NCI-H1092 treated with DMSO at 0.1 percent for 48 hours (cell line): ENCODE results near the gene C1QTNF6.

Experiments
- DNase-seq: peaks from one replicate; lab custom pipeline; 2025; lab: John Stamatoyannopoulos, UW

C1QTNF6 gene

DNA sequence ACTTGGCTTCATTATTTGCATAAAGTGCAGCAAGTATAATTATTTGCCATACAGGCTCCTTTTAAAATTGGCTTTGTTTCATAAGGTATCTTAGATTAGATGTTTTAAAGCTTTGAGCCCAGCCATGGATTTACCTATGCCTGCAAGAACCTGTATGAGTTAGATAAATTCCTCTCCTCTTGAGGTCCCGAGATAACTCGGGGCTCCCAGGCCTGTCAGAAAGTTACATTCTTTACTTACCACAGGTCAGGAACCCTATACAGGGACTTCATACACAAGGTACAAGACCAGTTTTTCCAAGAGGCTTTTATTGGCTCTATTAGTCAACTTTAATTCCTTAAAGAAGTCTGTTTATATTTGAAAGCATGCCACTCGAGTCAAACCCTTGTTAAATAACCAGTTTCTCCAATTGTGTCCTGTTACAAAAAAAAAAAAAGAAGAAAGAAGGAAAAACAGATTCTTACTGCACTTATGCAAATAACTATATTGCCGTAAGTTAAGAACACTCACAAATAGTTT lies 2.3 kb upstream of the C1QTNF6 start:
- DNase-seq, result no peak

DNA sequence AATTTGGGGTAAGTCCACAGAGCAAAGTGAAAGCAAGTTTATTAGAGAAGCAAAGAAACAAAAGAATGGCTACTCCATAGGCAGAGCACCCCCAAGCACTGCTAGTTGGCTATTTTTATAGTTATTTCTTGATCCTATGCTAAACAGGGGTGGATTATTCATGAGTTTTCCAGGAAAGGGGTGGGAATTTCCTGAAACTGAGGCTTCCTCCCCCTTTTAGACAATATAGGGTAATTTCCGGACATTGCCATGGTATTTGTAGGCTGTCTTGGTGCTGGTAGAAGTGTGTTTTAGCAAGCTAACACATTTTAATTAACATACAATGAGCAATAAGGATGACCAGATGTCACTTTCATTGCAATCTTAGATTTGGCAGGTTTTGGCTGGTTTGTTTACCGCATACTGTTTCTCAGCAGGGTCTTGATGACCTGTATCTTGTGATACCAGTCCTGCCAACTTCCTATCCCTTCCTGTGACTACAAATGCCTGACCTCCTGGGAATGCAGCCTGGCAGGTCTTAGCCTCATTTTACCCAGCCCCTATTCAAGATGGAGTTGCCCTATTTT lies 937 bp upstream of the C1QTNF6 start:
- no peak for DNase-seq

DNA sequence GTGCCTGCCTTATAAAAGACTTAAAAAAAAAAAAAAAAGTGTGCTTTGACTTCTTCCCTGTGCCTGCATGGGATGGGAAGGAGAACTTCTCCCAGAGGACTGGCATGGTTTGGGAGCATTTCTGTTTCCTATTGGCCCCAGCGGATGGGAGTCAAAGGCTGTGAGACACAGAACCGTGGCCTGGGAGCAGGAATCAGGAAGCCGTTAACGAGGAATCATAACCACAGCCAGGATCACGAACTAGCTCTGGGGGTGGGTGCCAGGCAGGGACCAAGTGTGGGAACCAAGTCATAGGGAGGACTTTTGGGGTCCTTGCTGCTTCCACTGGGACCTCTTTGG lies 526 bp downstream of the C1QTNF6 start:
- DNase-seq, result no peak

DNA sequence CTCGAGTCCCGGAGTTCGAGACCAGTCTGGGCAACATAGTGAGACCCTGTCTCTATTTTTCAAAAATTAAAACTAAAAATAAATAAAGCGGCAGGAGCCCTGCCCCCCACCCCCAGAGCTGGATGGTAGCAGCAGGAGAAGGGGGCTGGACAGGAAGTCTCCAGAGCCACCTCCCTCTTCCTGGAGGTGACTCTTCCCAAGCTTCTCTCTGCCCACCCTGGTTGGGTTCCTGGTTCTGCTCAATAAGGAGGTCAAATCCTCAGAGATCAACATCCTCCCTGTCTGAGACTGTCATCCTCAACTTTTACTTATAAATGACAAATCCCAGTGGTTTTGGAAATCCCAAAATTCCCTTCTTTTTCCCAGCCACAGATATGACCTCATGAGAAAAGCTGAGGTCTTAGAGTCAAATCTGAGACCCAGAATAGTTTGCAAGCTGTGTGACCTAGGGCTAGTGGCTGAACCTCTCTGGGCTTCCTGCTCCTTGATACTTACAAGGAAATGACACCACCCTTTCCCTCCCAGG lies 987 bp downstream of the C1QTNF6 start:
- no peak for DNase-seq

DNA sequence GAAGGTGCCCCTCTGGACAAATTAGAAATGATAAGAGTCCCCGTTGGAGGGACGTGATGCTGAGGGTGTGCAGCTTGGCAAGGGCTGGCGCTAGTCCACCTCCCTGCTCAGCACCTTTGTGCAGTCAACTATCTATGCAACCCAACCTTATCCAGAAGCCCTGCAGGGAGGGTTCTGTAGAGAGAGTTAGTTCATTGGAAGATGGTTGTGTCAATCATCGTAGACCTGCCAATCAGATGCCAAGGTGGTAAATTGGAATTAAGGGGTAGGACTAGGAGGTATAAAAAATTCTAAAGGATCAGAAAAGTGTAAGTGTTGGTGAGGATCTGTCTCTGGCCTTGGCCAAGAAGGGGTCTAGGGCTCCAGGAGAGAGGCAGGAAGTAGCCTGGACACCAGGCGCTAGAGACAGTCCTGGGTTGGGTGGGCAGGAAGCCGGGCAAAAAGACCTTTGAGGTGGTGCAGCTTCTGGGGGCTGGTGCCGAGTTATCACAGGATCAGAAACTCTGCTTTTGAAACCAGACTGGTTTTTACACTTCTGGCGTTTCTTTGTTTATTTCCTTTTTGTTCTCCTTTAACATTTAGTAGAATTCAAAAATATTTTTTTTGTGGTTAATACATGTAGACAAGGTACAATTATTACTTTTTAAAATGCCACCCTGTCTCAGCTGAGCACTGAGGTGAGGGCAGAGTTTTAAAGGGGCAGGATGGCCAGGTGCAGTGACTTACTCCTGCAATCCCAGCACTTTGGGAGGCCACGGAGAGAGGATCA lies 1.6 kb downstream of the C1QTNF6 start:
- DNase-seq, result no peak

DNA sequence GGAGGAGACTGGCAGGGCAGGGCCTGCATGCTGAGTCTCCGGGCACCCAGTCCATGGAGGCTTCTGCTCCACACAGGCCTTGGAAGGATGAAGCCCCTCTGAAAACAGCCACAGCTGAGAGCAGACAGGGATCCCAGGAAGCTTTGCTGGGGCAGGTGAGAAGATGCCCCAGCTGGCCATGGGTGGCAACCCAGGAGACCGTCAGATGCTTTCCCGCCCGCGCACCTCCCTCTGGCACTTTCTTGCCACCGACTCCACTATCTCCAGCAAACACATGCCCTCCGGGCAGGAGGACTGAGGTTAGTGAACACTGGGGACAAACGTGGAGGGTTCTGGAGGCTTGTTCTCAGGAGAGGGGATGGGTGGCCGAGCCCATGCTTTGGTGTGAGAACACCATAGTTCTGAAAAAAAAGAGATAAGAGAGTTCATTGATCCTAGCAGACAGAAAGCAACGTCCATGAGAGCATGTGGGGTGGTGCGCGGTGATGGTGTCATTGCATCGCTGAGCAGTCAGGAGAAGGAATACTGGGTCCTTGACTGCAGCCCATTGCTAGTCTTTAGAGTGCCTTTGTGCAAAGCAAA lies 2.3 kb downstream of the C1QTNF6 start:
- no peak for DNase-seq

DNA sequence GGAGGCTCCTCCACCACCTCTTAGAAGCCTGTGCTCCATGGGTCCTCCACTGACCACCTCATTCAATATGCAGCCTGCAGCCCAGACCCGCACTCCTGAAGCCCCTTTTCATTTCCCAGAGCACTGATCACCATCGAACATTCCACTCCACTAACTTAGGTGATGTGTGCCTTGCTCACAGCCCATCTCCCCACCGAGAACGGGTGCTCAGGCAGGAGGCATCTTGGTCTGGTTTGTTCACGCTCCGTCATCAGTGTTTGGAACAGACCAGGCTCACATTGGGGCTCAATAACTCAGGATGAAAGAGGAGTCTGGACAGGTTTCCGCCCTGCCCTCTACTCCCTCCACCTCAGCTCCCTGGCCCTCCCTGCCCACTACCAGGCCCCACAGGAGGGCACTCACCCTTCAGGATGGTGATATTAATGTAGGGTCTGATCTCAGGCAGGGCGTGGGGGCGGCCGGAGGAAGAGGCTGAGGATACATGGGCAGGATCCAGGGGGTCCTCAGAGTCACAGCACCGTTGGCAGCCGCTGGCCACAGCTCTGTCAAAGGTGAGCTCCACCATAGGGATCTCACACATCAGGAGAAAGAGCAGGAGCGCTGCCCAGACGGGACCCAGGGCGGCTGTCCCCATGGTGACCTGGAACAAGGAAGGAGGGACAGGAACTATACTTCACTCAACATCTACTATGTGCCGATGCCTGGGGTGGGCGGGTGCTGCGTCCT lies 3.1 kb downstream of the C1QTNF6 start:
- no peak for DNase-seq

DNA sequence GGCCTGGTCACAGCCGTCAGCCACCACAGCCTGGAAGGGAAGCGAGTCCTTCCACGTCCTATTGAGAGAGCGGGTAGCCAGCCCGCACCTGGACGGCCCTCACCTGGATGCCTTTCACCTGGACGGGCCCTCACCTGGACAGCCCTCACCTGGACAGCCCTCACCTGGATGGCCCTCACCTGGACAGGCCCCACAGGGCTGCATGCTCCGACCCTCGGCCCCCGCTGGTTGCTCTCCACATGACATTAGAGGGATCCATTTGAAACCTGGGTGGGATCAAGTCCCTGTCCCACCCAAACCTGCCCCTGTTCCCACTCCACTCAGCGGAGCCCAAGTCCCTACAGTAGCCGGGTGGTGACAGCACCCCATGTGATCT lies 3.7 kb downstream of the C1QTNF6 start:
- no peak for DNase-seq

DNA sequence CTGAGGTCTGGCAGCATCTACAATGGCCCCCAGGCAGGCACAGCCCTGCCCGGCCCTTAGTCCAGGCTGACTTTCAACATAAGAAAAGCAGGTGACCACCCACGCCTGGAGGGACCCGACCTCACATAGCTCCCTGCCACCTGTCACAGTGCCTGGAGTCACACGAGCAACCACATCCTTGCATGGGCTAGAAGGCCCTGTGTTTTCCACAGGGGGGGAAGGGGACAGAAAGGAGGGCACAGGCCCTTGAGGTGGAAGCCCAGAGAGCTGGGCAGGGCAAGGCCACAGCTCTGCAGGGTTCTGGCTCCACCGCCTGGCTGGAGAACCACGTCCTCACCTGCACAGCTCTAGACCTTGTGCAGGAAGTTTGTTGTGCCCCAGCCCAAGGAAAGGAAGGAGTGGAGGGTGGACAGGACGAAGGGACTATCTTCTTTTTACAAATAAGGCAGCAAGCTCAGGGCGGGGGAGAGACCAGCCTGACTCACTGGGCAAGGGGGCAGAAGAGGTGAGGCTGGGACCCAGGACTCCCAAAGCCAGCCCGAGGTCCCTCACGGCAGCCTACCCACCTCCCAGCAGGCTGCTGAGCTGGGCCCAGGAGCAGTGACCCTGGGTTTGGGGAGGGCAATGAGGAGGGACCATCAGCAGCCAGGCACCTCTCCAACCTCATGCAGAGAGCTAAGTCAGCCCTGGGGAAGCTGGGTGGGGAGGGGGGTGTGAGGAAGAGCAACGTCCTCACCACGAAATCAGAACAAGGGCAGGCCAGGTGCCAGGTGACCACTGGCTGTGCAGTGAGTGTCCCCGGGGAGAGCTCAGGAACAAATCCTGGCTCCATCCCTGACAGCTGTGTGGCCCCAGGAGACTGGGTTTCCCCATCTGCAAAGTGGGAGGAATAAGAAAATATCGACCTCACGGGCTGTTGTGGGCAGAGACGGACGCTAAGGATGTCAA lies 4.3 kb downstream of the C1QTNF6 start:
- no peak for DNase-seq

DNA sequence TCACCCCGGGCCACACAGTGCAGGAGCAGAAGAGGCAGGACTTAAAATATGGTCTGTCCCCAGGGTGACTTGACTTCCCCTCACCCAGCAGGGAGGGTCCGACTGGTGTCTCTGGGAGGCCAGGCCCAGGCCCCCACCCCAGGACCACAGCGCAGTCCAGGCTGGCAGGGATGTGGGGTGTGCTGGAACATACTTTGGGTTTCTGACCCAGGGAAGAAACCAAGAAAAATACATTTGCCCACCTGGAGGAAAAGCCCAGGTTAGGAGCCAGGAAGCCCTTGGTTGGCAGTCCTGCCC lies 5.2 kb downstream of the C1QTNF6 start:
- DNase-seq, result no peak

DNA sequence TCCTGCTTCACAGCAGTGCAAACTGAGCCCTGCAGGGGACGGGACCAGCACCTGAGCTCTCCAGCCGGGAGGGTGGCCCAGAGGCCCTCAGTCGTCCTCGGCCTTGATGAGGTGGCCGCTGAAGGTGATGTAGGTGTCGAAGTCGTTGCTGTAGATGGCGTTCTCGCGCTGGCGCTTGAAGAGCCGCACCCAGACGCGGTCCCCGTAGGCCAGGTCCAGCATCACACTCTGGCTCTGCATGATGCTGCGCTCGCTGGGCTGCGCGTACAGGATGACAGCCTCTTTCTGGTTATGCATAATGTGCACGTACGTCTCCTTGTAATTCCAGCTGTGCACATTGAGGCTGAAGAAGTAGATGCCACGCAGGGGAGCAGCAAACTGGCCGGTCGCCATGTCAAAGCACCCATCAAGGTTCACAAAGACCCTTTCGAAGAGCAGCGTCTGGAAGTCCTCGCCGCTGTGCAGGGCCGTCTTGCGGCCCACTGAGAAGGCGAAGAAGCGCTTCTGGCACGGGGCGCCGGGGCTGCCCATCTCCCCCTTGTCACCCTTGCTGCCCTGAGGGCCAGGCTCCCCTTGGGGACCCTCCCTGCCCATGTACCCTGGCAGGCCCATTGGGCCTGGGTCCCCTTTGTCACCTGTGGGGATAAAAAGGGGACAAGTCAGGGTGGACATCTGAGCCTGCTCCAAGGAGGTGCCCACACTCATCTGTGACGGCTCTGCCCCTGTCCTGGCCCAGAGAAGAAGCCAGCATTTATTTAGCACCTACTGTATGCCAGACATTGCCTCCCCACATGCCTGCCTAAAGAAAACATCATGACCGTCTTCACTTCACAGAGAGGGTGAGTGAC lies 5.7 kb downstream of the C1QTNF6 start:
- no peak for DNase-seq

DNA sequence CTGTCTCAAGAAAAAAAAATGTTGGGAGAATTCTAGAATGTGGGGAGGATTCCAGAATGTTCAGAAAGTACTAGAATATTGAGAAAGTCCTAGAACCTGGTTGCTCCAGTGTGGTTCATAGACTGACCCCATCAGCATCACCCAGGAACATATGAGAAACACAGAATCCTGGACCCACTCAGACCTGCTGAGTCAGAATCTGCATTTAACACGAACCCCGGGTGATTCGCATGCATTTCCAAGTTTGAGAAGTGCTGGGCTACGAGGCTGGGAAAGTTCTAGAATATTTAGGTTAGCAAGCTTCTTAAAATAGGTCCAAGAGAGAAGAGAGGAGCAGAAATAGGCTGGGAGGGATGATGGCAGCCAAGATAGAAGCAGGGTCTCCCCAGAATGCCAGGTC lies 6.4 kb downstream of the C1QTNF6 start:
- DNase-seq, result no peak

DNA sequence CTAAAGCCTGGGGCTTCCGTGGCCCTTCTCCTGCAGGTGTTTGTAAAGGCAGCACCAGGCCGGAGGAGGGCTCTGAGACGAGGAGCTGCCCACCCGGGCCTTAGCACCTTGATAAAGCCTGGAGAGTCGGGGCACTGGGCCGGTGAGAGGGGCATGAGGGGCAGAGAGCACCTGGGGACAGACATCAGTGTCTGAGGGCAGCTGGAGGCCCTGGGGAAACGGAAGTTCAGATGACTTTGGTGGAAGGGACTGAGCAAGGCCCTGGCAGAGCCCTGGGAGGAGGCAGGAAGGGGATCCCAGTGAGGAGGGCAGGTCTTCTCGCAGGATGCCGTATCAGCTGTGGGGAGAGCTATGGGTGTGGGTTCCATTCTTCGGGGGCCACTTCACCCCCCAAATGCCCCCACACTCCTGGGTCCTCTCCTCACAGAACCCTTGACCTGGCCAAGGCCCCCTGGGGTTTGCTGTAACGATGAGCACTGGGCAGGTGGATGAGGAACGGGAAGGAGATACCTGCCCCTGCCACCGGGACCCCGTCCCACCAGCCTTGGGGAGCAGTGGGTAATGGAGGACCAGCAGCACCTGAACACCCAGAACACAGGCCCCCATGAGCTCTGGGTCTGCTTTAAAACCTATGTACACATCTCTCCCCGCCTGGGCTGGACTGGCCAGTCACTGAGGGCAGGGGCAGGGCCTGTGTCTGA lies 7.4 kb downstream of the C1QTNF6 start:
- no peak for DNase-seq

DNA sequence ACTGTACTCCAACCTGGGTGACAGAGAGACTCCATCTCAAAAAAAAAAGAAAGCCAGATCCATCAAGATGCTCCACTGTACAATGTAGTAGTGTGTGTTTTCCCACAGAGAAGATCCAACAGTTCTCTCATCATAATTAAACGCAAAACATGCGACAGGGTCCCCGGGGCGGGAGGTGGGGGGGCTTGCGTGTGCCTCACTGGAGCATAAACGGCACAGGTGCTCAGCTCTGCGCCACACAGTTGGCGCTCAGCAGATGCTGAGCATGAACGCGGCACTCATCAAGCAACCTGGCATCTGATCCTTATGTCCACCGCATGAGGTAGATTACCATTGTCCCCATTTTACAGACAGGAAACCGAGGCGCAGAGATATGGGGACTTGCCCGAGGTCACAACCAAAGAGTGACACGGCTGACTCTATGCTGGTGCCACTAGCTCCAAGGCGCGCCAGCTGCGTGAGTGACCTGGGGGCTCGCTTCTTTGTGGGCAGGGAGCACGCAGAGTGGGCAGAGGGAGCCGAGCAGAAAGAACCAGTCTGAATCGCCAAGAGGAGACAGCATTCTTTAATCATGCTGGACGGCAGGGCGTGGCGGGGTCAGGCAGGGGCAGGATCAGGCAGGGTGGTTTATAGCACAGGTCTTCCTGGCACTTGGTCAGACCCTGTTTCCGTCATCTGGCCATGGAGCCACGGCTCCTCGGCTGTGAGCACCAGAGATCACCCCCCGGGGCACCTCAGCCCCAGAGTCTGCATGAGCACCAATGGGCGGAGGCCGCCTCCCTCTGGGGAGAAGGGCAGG lies 8.2 kb downstream of the C1QTNF6 start:
- DNase-seq, result no peak

DNA sequence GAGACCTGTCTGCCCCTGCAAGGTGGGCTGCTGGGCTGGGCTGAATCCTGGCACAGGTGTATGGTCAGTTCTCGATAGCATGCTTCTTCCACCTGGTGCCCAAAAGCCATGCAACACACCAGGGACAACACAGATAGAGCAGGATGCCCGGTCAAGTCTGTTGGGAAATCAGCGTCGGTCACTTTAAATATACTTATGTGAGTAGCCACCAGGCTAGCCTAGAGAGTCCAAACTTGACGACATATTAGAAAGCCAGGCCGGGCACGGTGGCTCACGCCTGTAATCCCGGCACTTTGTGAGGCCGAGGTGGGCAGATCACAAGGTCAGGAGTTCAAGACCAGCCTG lies 8.9 kb downstream of the C1QTNF6 start:
- DNase-seq, result no peak

DNA sequence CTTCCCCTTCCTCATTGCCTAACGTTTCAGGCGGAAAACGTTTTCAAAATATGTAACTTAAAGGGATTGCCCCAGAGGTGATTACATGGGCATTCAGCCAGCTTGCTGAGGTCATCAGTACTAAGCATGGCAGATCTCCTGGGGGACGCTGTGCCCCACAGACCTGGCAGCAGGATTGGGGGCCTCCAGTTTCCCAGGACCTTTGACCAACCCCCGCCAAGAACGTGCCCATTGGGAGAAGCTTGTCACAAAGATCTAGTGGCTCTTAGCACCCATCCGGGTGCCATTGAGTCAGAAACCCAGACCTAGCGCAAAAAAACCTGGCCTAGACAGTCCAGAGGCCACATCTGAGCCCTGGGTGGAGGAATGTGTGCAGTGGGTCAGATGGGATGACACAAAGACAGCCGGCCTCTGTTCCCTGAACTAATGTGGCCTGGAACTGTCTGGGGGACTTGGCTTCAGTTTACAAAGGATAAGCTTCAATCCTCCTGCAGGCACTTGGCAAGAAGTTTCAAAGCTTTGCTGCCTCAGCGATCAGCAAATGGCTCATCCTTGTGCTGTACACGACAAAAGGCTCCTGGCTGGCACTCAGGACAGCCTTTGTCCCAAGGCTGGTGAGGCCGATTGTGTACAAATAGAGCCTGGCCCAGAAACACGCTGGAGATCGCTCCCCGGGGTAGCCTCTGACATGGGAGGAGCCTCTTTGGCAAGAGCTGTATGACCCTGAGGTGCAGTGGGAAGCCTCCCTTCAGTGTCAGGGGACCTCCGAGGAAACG lies 9.5 kb downstream of the C1QTNF6 start:
- no peak for DNase-seq

DNA sequence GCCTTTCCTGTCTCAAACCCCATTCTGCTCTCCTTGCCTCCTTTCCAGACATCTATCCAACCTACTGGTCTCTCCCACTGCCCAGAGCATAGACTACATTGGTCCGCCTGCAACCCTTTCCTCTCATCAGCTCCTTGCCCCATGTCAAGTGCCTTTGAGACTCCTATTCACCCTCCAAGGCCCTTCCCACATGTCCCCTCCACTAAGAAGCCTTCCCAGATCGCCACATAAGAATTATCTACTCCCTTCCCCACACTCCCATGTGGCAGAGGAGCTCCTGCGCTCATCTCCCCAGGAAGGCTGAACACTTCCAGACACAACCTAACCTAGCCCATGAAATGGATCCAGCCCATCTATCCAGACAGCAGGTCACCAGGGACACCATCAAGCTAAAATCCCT lies 10.3 kb downstream of the C1QTNF6 start:
- DNase-seq, result no peak

DNA sequence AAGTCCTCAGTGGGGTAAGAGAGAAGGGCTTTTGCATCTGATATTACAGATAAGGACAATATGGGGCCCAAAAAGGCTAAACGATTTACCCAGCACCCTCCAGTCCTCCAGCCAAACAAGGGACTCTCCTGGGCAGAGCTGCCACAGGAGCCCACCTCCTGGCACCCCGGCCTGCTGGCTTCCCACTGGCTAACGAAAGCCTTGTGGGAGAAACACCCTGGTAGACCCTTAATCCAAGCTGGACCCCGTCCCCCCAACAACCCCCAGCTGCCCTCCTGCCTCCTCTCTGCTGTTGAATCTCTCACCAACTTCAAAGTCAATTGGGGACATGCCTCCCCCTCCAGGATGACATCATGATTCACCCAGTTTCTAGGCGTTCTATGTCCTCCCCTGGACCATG lies 10.8 kb downstream of the C1QTNF6 start:
- no peak for DNase-seq
